ENCODE measurements around the gene TRIM45.

TRIM45 gene

DNA sequence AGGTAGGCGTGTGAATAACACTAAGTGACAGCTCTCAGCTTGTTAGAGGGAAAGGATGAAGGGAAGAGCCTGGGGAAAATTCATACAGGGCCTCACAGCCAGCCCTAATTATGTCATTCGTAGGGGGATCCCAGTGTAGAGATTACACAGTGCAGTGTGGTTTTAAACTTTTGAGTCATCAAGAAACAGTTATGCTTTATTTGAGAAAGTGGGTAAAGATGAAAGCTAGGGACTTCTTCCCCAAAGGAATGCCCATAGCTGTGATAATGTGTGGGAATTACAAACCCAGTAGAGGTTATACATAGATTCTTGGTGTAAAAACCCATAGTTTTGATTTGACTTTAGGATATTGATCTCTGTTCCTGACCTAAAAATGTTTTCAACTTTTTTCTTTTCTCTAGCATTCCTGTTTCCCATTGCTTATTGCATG lies 59.5 kb downstream of the TRIM45 start (continued):
- TF ChIP-seq ZBTB11 (tag by site-specific recombination; conservative IDR thresholded peaks at IDR 0.05; ENCODE audit: low read depth) (no peak), SP7 (tag by site-specific recombination; IDR thresholded peaks at IDR 0.05) (peak; percentile 38; the same call in 1 of the 2 replicates), ZBTB21 (tag by site-specific recombination; IDR thresholded peaks at IDR 0.05) (peak; percentile 49; the same call in 1 of the 2 replicates), ZSCAN5A (tag by site-specific recombination; IDR thresholded peaks at IDR 0.05) (no peak), TRIM28 (IDR thresholded peaks at IDR 0.05; ENCODE audit: borderline replicate concordance, low read length) (no peak), ZNF792 (tag by site-specific recombination; IDR thresholded peaks at IDR 0.05) (no peak), ZNF473 (tag by site-specific recombination; IDR thresholded peaks at IDR 0.05) (no peak), ZNF138 (tag by site-specific recombination; IDR thresholded peaks at IDR 0.05; ENCODE audit: borderline replicate concordance) (no peak), ZNF292 (tag by site-specific recombination; IDR thresholded peaks at IDR 0.05; ENCODE audit: borderline replicate concordance, low read depth) (no peak), ZBTB8A (tag by site-specific recombination; IDR thresholded peaks at IDR 0.05) (no peak), ZNF843 (tag by site-specific recombination; IDR thresholded peaks at IDR 0.05) (no peak), ZNF580 (tag by site-specific recombination; IDR thresholded peaks at IDR 0.05) (no peak), ZNF701 (tag by site-specific recombination; IDR thresholded peaks at IDR 0.05) (no peak), YY2 (tag by site-specific recombination; IDR thresholded peaks at IDR 0.05) (no peak), ZNF391 (tag by site-specific recombination; IDR thresholded peaks at IDR 0.05; ENCODE audit: borderline replicate concordance, low read depth) (no peak), ZNF791 (tag by site-specific recombination; IDR thresholded peaks at IDR 0.05) (no peak), ZBTB48 (tag by site-specific recombination; IDR thresholded peaks at IDR 0.05) (no peak), ZNF112 (tag by site-specific recombination; IDR thresholded peaks at IDR 0.05) (no peak), HOXD13 (CRISPR knock-in tag; IDR thresholded peaks at IDR 0.05; ENCODE audit: borderline replicate concordance) (no peak), ZNF366 (tag by site-specific recombination; conservative IDR thresholded peaks at IDR 0.05) (peak; percentile 29; the same call in 1 of the 2 replicates), ZNF560 (tag by site-specific recombination; IDR thresholded peaks at IDR 0.05; ENCODE audit: borderline replicate concordance) (no peak), ZNF335 (tag by site-specific recombination; conservative IDR thresholded peaks at IDR 0.05) (0 out of 2 replicates have a peak, but pooled peaks have one; percentile 18), ZNF768 (tag by site-specific recombination; IDR thresholded peaks at IDR 0.05) (no peak), ZXDB (tag by site-specific recombination; IDR thresholded peaks at IDR 0.05) (no peak), ZBTB17 (tag by site-specific recombination; IDR thresholded peaks at IDR 0.05) (no peak), EGR2 (tag by site-specific recombination; IDR thresholded peaks at IDR 0.05; ENCODE audit: low read depth) (no peak), PRDM1 (tag by site-specific recombination; IDR thresholded peaks at IDR 0.05) (peak; percentile 72), ZIC2 (tag by site-specific recombination; IDR thresholded peaks at IDR 0.05) (no peak), ZNF416 (tag by site-specific recombination; IDR thresholded peaks at IDR 0.05) (no peak), ZEB2 (tag by site-specific recombination; IDR thresholded peaks at IDR 0.05) (peak; percentile 32; the same call in 1 of the 2 replicates), ZNF629 (tag by site-specific recombination; IDR thresholded peaks at IDR 0.05) (peak; percentile 74), ZSCAN30 (tag by site-specific recombination; IDR thresholded peaks at IDR 0.05) (no peak)
- TF ChIP-seq, protein P1, sequence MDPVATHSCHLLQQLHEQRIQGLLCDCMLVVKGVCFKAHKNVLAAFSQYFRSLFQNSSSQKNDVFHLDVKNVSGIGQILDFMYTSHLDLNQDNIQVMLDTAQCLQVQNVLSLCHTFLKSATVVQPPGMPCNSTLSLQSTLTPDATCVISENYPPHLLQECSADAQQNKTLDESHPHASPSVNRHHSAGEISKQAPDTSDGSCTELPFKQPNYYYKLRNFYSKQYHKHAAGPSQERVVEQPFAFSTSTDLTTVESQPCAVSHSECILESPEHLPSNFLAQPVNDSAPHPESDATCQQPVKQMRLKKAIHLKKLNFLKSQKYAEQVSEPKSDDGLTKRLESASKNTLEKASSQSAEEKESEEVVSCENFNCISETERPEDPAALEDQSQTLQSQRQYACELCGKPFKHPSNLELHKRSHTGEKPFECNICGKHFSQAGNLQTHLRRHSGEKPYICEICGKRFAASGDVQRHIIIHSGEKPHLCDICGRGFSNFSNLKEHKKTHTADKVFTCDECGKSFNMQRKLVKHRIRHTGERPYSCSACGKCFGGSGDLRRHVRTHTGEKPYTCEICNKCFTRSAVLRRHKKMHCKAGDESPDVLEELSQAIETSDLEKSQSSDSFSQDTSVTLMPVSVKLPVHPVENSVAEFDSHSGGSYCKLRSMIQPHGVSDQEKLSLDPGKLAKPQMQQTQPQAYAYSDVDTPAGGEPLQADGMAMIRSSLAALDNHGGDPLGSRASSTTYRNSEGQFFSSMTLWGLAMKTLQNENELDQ (tag by site-specific recombination; IDR thresholded peaks at IDR 0.05; ENCODE audit: low read depth), result no peak
- TF ChIP-seq, protein P2, sequence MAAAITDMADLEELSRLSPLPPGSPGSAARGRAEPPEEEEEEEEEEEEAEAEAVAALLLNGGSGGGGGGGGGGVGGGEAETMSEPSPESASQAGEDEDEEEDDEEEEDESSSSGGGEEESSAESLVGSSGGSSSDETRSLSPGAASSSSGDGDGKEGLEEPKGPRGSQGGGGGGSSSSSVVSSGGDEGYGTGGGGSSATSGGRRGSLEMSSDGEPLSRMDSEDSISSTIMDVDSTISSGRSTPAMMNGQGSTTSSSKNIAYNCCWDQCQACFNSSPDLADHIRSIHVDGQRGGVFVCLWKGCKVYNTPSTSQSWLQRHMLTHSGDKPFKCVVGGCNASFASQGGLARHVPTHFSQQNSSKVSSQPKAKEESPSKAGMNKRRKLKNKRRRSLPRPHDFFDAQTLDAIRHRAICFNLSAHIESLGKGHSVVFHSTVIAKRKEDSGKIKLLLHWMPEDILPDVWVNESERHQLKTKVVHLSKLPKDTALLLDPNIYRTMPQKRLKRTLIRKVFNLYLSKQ (tag by site-specific recombination; IDR thresholded peaks at IDR 0.05; ENCODE audit: borderline replicate concordance), result no peak
